Stimulated activated naive CD8-positive, alpha-beta T cell treated with anti-CD3 and anti-CD28 coated beads, Interleukin-15, Interleukin-2, amounts not matched to agents 100 ng/mL and 50 ng/mL, for 24 hours (primary cell): ENCODE results near the gene C9orf43.
"Not testable (repeated sequence)": the region's sequence is repeated elsewhere in the genome, so short reads cannot be mapped to it uniquely, and the experiment has no call there.

ENCODE experiments used
- H3K27ac Mint-ChIP-seq: one replicate; pipeline ENCODE4 v1.8.0; 2021; ENCODE audit warnings: mild to moderate bottlenecking, mixed read lengths
- H3K27me3 Mint-ChIP-seq: one replicate; pipeline ENCODE4 v1.8.0; 2021; ENCODE audit warnings: mixed read lengths
- H3K36me3 Mint-ChIP-seq: one replicate; pipeline ENCODE4 v1.8.0; 2021; ENCODE audit warnings: low read depth, mixed read lengths
- H3K4me1 Mint-ChIP-seq: one replicate; pipeline ENCODE4 v1.8.0; 2021; ENCODE audit warnings: low read depth, mixed read lengths
- H3K4me3 Mint-ChIP-seq: one replicate; pipeline ENCODE4 v1.8.0; 2021; ENCODE audit warnings: mild to moderate bottlenecking, mixed read lengths
- H3K9me3 Mint-ChIP-seq: one replicate; pipeline ENCODE4 v1.8.0; 2021; ENCODE audit warnings: mixed read lengths

Gene C9orf43

DNA sequence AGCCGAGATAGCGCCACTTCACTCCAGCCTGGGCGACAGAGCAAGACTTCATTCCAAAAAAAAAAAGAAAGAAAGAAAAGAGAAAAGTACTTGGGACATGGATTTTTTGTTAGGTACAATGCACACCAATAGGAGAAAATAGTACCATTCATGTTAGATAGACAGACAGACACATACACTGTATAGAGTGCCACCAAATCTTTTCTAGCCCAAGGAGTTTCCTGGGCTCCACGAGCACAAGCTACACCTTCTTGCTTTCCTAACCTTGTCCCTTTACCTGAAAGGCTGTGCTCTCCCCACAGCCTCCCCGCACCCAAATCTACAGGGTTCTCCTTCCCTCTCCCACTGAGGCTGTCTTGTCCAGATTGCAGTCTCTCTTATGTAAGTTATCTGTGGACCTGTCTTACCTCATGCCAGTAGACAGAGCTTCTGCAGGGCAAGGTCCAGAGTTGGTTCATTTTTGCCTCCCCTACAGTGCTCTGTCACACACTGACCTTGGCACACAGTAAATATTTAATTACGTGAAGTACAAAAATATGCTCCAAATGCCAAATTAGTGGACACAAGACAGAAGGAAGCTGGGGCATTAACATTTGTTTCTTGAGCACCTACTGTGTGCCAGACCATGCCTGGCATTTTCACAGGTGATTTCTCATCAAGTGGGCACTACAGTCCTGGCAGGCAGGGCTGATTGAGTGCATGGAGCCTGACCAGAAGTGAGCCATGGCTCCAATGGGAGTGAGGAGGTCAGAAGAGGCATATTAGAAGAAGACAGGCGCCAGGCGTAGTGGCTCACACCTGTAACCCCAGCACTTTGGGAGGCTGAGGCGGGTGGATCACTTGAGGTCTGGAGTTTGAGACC, 15.3 kb upstream of the C9orf43 start:
- Mint-ChIP-seq H3K36me3 (peaks cover 6% of the 10 kb centered on the region), H3K27me3 (no peaks in the 10 kb centered on the region), H3K4me3 (no peak overlapping the region), H3K27ac (no peak overlapping the region), H3K4me1 (peaks cover 12% of the 10 kb centered on the region), H3K9me3 (no peaks in the 10 kb centered on the region)

DNA sequence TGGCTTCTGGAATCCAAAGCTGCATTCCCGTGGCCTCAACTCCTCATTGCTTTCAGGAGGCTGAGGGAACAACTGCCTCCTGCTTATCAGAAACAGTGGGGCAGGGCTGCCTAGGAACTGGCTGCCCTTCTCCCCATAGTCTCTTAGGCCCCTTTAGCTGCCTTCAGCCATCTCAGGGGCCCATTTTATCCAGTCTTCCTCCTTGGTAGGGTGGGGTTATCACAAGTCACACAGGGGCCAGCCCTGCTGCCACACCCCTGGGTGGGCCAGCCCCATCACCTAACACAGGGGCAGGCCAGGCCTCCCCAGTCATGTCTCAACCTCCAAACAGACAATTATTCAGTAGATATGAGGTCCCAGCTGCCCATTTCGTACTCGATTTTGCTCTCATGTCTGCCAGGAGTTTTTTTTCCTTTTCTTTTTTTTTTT, 13.3 kb upstream of the C9orf43 start:
- H3K27me3 Mint-ChIP-seq = no peaks in the 10 kb centered on the region
- H3K4me3 Mint-ChIP-seq = no peak overlapping the region
- H3K4me1 Mint-ChIP-seq = peaks cover 20% of the 10 kb centered on the region
- peaks cover 4% of the 10 kb centered on the region for H3K36me3 Mint-ChIP-seq
- no peak overlapping the region for H3K27ac Mint-ChIP-seq
- no peaks in the 10 kb centered on the region for H3K9me3 Mint-ChIP-seq

DNA sequence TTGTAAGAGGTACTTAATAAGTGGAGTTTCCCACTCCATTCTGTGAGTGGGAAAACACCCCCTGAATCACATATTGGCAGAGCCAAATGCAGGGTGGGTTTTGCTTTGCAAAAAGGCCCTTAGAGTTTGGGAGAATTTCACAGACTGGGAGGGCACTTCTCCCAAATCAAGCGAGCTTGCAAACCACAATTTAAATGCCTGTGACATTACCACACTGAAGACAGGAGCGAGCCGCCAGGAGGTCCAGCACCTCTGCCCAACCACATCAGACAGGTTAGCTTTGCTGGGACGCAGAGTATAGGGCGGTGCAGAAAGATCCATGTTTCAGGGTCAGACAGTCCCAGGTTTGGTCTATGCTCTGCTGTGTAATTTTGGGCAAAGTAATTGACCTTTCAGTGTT, 11.8 kb upstream of the C9orf43 start:
- Mint-ChIP-seq H3K27ac (no peak overlapping the region), H3K4me3 (no peak overlapping the region), H3K27me3 (no peaks in the 10 kb centered on the region), H3K9me3 (no peaks in the 10 kb centered on the region), H3K36me3 (peaks cover 4% of the 10 kb centered on the region), H3K4me1 (peaks cover 20% of the 10 kb centered on the region)

DNA sequence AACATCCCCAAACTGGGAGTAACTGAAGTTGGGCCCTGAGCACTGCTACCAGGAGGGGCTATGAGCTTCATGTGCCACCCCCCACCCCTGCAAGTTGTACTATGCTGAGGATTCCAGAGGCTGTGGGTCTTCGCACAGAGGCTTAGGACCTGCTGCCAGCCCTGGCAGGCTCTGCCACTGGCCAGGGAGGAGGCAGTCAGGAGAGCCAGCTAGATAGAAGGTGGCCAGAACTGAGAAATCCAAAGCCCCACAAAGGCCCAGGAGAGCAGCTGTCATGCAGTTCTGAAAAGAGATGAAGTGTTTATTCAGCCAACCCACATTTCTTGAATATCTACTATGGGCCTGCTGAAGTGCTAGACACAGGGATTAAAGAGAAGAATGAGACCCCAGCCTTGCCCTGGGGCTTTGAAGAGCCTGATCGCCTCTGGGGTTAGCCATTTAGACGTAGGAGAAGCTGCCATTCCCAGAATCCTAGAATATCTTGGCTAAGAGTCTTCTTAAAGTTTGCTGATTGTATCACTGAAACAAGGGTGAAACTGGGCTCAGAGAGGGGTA, 10.8 kb upstream of the C9orf43 start:
- H3K36me3 Mint-ChIP-seq = peaks cover 4% of the 10 kb centered on the region
- no peaks in the 10 kb centered on the region for H3K9me3 Mint-ChIP-seq
- H3K27ac Mint-ChIP-seq = peak overlapping the region; percentile 19
- peaks cover 20% of the 10 kb centered on the region for H3K4me1 Mint-ChIP-seq
- peak overlapping the region; percentile 78 for H3K4me3 Mint-ChIP-seq
- H3K27me3 Mint-ChIP-seq = no peaks in the 10 kb centered on the region

DNA sequence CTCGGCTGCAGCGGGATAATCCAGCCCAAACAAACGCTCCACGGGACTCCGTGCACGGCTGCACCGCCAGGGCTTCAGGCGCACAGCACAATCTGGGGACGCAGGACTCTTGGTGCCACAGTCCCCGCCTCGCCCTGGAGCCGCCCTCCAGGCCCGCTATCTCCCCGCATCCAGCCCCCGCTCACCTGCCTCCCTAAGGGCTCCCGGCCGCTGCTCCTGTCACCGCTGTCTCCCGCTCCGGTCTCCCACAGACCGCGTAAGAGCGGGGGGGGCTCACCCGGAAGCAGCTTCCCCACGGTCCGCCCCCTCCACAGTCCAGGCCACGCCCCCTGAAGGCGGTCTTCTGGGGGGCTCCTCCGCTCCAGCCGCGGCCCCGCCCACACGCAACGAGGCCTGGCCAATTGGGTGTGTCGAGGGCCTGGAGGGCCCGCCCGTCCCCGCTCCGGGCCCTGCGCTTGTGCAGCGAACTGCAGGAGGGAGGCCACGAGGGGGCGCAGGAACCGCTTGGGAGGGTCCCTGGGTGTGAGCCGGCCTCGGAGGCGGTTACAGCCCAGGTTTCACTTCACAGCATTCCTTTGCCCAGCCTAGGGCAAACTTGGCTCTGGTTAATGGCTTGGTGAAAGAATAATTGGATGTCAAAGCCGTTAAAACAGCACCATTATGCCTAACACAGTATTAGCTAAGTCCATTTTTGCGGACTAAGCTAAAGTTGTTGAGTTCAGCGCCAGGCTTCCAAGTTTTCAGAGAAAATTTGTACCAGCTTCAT, 9.3 kb upstream of the C9orf43 start, which contains the start of gene ALAD:
TSS of gene ALAD (minus strand) at position 258 of the 766 bp plus-strand sequence. CDS start 7,725 bp downstream, outside the sequence.
- Mint-ChIP-seq H3K4me3 (peak within 1 kb of the TSS; percentile 92), H3K27me3 (no peaks in the 10 kb centered on the region), H3K4me1 (peaks cover 20% of the 10 kb centered on the region), H3K36me3 (no peaks in the 10 kb centered on the region), H3K9me3 (no peaks in the 10 kb centered on the region), H3K27ac (peak within 1 kb of the TSS; percentile 67)

DNA sequence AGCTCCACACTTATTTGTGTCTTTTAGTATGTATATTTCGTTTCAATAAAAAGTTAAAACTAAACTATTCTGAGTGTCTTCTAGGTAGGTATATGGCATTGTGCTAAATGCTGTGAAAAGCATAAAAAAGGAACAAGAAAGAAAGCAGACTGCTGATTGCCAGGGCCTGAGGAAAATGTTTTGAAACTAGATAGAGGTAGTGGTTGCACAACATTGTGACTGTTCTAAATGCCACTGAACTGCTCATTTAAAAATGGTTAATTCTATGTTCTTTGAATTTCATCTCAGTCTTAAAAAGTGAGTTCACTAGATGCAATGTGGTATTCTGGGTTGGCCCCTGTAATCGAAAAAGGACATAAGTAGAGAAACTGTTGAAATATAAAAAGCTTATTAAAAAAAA, 6.9 kb upstream of the C9orf43 start:
- Mint-ChIP-seq H3K27ac (no peak overlapping the region), H3K27me3 (no peaks in the 10 kb centered on the region), H3K36me3 (peaks cover 19% of the 10 kb centered on the region), H3K4me3 (no peak overlapping the region), H3K9me3 (no peaks in the 10 kb centered on the region), H3K4me1 (peaks cover 34% of the 10 kb centered on the region)

DNA sequence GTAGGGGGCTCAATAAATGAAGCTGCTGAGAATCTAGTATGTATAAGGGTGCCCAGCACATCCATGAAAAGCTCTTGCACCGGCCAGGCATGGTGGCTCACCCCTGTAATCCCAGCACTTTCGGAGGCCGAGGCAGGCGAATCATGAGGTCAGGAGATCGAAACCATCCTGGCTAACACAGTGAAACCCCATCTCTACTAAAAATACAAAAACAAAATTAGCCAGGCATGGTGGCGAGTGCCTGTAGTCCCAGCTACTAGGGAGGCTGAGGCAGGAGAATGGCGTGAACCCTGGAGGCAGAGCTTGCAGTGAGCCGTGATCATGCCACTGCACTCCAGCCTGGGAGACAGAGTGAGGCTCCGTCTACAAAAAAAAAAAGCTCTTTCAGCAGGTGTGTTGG, 4.2 kb upstream of the C9orf43 start:
- peaks cover 41% of the 10 kb centered on the region for H3K4me1 Mint-ChIP-seq
- not testable (repeated sequence) for H3K9me3 Mint-ChIP-seq, H3K4me3 Mint-ChIP-seq

DNA sequence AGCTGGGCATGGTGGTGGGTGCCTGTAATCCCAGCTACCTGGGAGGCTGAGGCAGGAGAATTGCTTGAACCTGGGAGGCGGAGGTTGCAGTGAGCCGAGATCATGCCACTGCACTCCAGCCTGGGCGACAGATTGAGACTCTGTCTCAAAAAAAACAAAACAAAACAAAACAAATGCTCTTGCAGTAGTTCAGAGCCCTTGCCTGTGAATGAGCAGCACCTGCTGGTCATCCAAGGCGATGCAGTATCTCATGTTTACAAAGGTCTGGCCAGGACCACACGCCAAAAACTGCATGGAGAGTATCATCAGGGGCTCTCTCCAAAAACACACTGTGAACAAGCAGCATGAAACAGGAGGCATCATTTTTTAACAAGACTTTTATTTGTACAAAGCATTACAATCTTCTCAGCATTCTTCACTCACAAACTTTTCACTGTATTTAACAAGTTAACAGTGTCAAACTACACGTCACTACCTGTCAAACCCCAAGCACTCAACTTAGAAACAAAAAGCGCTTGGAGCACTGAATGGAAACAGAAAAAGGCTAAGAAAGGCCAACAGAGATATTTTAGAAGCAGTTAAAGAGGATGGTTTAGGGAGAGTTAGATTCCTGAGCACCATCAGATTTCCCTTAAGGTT, 3.6 kb upstream of the C9orf43 start:
- not testable (repeated sequence) for H3K27me3 Mint-ChIP-seq, H3K9me3 Mint-ChIP-seq
- H3K4me3 Mint-ChIP-seq = peak overlapping the region; percentile 1
- peaks cover 37% of the 10 kb centered on the region for H3K36me3 Mint-ChIP-seq
- peak overlapping the region; percentile 59 for H3K27ac Mint-ChIP-seq
- H3K4me1 Mint-ChIP-seq = peaks cover 40% of the 10 kb centered on the region

More for the DNA sequence above, 4.2 kb upstream of the C9orf43 start:
- peaks cover 37% of the 10 kb centered on the region for H3K36me3 Mint-ChIP-seq
- not testable (repeated sequence) for H3K27ac Mint-ChIP-seq, H3K27me3 Mint-ChIP-seq

DNA sequence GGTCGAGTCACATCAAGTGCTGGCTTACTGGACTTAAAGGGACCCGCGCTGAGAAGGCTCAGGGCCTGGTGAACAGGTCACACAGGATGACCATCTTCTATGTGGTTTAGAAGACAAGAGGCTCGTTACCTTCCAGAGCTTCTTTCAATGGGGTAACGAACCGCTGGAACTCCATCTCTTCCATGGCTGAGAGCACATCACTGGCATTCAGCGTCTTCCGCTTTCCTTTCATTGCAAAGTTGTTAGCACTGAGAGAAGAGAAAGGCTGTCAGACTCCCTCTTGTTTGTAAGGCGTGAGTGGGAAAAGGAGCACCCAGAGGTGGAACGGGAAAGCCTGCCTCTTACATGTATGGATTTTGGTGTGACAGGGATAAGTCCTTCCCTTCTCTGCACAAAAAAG, 1.1 kb upstream of the C9orf43 start:
- no peaks in the 10 kb centered on the region for H3K9me3 Mint-ChIP-seq
- peaks cover 43% of the 10 kb centered on the region for H3K4me1 Mint-ChIP-seq
- peaks cover 37% of the 10 kb centered on the region for H3K36me3 Mint-ChIP-seq
- H3K4me3 Mint-ChIP-seq = peak overlapping the region; percentile 96
- H3K27me3 Mint-ChIP-seq = no peaks in the 10 kb centered on the region
- H3K27ac Mint-ChIP-seq = peak overlapping the region; percentile 99

DNA sequence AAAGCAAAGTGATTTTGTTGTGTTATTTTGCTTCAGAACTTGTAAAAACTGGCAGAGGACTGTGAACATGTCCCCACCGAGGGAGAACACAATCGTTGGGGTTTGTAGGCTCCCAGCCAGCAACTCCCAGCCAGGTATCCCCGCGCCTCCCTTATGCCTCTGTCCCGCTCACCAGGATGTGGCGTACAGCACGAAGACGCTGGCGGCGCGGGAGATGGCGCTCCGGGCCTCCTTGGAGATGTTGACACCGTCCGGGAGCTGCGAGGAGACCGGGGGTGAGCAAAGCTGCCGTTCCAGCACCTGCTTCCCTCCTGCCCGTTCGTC, 702 bp upstream of the C9orf43 start:
- Mint-ChIP-seq H3K27me3 (no peaks in the 10 kb centered on the region), H3K36me3 (peaks cover 37% of the 10 kb centered on the region), H3K4me3 (peak overlapping the region; percentile 96), H3K27ac (peak overlapping the region; percentile 99), H3K9me3 (no peaks in the 10 kb centered on the region), H3K4me1 (peaks cover 43% of the 10 kb centered on the region)

DNA sequence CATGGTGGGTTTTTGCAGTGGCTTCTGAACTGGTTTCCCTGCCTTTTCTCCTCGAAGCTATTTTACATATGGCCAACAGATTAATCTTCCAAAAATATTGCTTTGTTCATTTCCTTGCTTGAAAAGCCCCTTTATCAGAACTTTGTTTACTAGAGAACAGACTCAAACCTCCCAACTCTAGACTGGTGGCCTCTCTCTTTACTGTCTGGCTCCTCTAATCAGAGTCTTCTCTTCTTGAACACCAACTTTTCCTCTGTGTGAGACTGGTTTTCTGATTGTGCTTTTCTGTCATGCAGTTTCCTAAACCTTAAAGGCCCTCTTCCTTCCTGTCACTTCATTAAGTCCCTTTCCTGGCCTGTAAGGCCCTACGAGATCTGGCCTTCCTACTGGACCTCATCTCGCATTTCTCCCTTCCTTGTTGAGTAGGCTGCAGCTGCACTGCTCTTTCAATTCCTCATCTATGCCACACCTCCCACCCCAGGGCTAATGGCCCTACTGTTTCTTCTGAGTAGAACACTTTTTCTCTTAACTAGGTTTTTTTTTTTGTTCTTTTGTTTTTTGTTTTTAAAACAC, 5.7 kb downstream of the C9orf43 start:
- H3K4me1 Mint-ChIP-seq = peaks cover 7% of the 10 kb centered on the region
- no peak overlapping the region for H3K4me3 Mint-ChIP-seq
- H3K36me3 Mint-ChIP-seq = no peaks in the 10 kb centered on the region
- H3K27me3 Mint-ChIP-seq = no peaks in the 10 kb centered on the region
- H3K9me3 Mint-ChIP-seq = no peaks in the 10 kb centered on the region
- no peak overlapping the region for H3K27ac Mint-ChIP-seq

DNA sequence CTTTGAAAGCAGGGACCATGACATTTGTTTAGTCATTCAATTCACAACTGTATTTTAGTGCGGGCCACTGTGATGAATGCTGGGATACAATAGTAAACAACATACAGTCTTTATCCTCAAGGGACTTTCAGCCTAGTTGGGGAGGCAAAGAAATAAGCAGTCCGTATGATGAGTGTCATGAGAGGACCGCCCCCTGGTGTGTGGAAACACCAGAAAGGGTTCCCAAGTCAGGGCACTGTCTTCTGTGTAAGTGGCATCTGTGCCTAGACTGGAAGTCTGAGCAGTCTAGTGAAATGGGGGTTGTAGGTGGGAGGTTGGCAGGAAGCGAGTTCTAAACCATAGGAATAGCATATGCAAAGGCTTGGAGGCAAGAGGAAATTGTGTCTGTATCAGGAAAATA, 6.8 kb downstream of the C9orf43 start:
- no peaks in the 10 kb centered on the region for H3K36me3 Mint-ChIP-seq
- H3K4me1 Mint-ChIP-seq = no peaks in the 10 kb centered on the region
- no peaks in the 10 kb centered on the region for H3K27me3 Mint-ChIP-seq
- H3K27ac Mint-ChIP-seq = no peak overlapping the region
- no peaks in the 10 kb centered on the region for H3K9me3 Mint-ChIP-seq
- no peak overlapping the region for H3K4me3 Mint-ChIP-seq

DNA sequence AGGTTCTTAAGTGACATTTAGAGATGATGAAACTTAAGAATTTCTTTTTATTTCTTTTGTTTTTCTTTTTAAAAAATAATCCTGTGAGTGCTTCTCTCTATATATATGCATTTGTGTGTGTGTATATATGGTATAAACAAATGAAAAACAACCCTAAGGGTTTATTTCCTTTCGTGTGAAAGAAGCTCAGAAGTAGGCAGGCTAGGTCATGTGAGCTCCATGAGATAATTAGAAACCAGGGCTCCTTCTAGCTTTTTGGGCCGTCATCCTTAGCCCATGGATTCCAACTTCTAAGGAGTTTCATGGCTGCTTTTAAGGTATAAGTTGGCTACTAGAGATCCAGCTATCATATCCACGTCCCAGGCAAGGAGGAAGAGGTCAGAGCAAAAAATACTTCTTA, 11.2 kb downstream of the C9orf43 start:
- no peaks in the 10 kb centered on the region for H3K36me3 Mint-ChIP-seq
- H3K27ac Mint-ChIP-seq = no peak overlapping the region
- H3K4me1 Mint-ChIP-seq = no peaks in the 10 kb centered on the region
- H3K4me3 Mint-ChIP-seq = no peak overlapping the region
- no peaks in the 10 kb centered on the region for H3K27me3 Mint-ChIP-seq
- no peaks in the 10 kb centered on the region for H3K9me3 Mint-ChIP-seq

DNA sequence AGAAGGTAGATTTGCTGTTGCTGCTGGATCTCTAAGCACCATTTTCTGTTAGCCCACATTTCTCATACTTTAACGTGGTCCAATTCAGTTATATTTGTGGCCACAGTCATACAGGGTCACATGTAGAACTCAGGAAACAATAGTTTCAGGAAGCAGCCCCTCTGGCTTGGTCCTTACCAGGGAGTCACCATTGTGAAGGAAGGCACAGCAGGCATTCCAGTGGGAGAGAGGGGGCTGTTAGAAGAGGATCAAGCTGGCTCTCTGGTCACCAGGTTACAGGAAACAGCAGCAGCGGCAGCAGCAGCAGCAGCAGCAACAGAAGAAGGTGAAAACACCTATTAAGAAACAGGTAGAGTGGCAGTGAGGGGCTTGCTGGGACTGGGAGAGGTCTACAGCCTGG, 14.5 kb downstream of the C9orf43 start:
- Mint-ChIP-seq H3K27me3 (no peaks in the 10 kb centered on the region), H3K27ac (no peak overlapping the region), H3K4me1 (no peaks in the 10 kb centered on the region), H3K36me3 (no peaks in the 10 kb centered on the region), H3K4me3 (no peak overlapping the region), H3K9me3 (no peaks in the 10 kb centered on the region)
